HepG2 (cell line): ENCODE measurements around the gene CKS2. TPM values are rescaled to one million over a fixed set of nuclear protein-coding genes. Genes with fewer than 3 reads are reported as not detected.

ENCODE experiments used
- AKAP8 ChIP-seq: sonication (generic); formaldehyde crosslinking; IDR thresholded peaks from 2 replicates; pipeline ENCODE4 v1.5.1; 2020; ENCODE audit warnings: mild to moderate bottlenecking, missing genetic modification reagents
- ARID4A ChIP-seq: sonication (generic); formaldehyde crosslinking; IDR thresholded peaks from 2 replicates; pipeline ENCODE4 v1.5.0; 2020; ENCODE audit warnings: mild to moderate bottlenecking, missing genetic modification reagents, borderline replicate concordance
- GPBP1L1 ChIP-seq: sonication (generic); formaldehyde crosslinking; IDR thresholded peaks from 2 replicates; pipeline ENCODE4 v1.5.0; 2020; ENCODE audit warnings: mild to moderate bottlenecking, missing genetic modification reagents
- HNF4A ChIP-seq: sonication (generic); formaldehyde crosslinking; IDR thresholded peaks from 2 replicates; pipeline ENCODE4 v1.4.0; 2020; ENCODE audit warnings: missing genetic modification reagents
- MBNL3 ChIP-seq: fragments of 250-450 bp; sonication (Bioruptor Pico); conservative IDR thresholded peaks from 2 replicates; pipeline ENCODE4 v1.8.0; 2022; ENCODE audit warnings: mild to moderate bottlenecking, inconsistent platforms
- MEIS1 ChIP-seq: sonication (generic); formaldehyde crosslinking; IDR thresholded peaks from 2 replicates; pipeline ENCODE4 v1.9.0; 2021; ENCODE audit warnings: mild to moderate bottlenecking, missing genetic modification reagents, moderate library complexity, borderline replicate concordance
- SP140L ChIP-seq: sonication (generic); formaldehyde crosslinking; IDR thresholded peaks from 2 replicates; pipeline ENCODE4 v1.4.0; 2020; ENCODE audit warnings: missing genetic modification reagents, borderline replicate concordance
- SP4 ChIP-seq: sonication (generic); formaldehyde crosslinking; IDR thresholded peaks from 2 replicates; pipeline ENCODE4 v1.8.1; 2023; ENCODE audit warnings: mild to moderate bottlenecking, missing genetic modification reagents
- SRSF4 ChIP-seq: fragments of 200-400 bp; formaldehyde crosslinking; IDR thresholded peaks from one replicate; pipeline ENCODE4 v1.6.1; 2018; ENCODE audit warnings: mild to moderate bottlenecking, low read depth, low read length, moderate library complexity; ENCODE audit not compliant: poor library complexity, severe bottlenecking
- ZNF276 ChIP-seq: sonication (generic); formaldehyde crosslinking; IDR thresholded peaks from 2 replicates; pipeline ENCODE4 v1.4.0; 2020; ENCODE audit warnings: mild to moderate bottlenecking, low read depth, missing genetic modification reagents
- ZNF816 ChIP-seq: sonication (generic); formaldehyde crosslinking; IDR thresholded peaks from 2 replicates; pipeline ENCODE4 v1.8.0; 2022; ENCODE audit warnings: missing genetic modification reagents, mild to moderate bottlenecking, borderline replicate concordance
- polyA plus RNA-seq, 8 experiments: library from polyadenylated mRNA; depleted of rRNA in 3 of 8; stranded (reverse) in 7 of 8; unstranded in 1 of 8; fragments of >200 nt; fragmentation: Illumina TruSeq in 4 of 8; extraction: Trizol in 4 of 8; gene quantifications; 2 replicates each; pipeline versions ENCODE4 v1.2.1 to v1.2.3, GENCODE V29; 2011 to 2016; ENCODE audit warnings: low read depth in 4 of 8, missing spikeins in 1 of 8, mixed read lengths in 1 of 8; ENCODE audit not compliant: insufficient read depth in 1 of 8
- total RNA-seq, 5 experiments: library from RNA; depleted of rRNA; stranded (reverse); fragments of >200 nt; fragmentation: Illumina TruSeq; extraction: Trizol; gene quantifications; 2 replicates each; pipeline ENCODE4 v1.2.3, GENCODE V29; 2016; ENCODE audit warnings: low read depth in 1 of 5

Gene CKS2
- total and polyA plus RNA-seq, 2 of the 13 experiments (the other 11 are each of a cell fraction or from before 2014, with no cell fraction given): 251 to 317 TPM

GRCh38 chr9:89357331-89358197, 46.6 kb downstream of the CKS2 start (continued):
- TF ChIP-seq GPBP1L1 (CRISPR knock-in tag) (no peak), SRSF4 (no peak), HNF4A (CRISPR knock-in tag) (peak; percentile 89), SP140L (CRISPR knock-in tag) (0 out of 2 replicates have a peak, but pooled peaks have one; percentile 48), ARID4A (CRISPR knock-in tag) (peak; percentile 93), MBNL3 (no peak), SP4 (CRISPR knock-in tag) (no peak), MEIS1 (peak; percentile 99), AKAP8 (CRISPR knock-in tag) (peak; percentile 27; the same call in 1 of the 2 replicates), ZNF816 (CRISPR knock-in tag) (0 out of 2 replicates have a peak, but pooled peaks have one; percentile 57), ZNF276 (CRISPR knock-in tag) (no peak)
